Measurements from ENCODE around the gene BRAF. TPM values are rescaled to one million over a fixed set of nuclear protein-coding genes. Genes with fewer than 3 reads are reported as not detected.

Gene BRAF
- total and polyA plus RNA-seq, 2 donors (not counting 3 experiments of a cell fraction or from before 2014, with no cell fraction given) = 6.6 to 26.2 TPM

DNA sequence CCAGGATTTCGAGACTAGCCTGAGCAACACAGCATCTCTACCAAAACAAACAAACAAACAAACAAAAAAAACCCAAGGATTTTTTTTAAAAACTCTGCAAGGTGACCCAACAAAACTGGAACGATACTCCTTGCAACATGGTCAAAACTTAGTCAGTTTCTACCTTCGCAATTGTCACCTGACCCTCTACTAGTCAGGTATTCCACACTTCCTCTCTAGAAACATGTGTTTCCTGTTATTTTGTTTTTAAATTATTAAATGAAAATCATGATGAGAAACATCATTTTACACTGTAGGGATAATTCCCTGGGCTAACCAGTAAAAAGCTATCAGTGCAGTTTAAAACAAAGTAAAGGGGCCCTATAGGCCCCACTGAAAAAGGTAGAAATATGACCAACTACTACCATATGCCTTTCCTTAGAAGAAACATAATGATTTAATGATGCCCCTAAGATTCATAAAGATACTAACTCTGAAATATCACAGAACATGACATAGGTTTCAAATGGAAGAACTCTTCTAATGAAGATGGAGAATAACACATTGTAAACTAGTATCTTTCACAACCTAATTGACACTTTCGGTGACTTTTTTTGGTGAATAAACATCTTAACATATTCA, 8.7 kb downstream of the BRAF start:
- peaks cover 2% of the 10 kb centered on the region for H4K20me1 ChIP-seq (replicated peaks; ENCODE audit: control insufficient read depth, extremely low read depth, insufficient read depth, low read length)
- no peak for DNase-seq (ENCODE audit: low read depth, low spot score)

More for the DNA sequence above, 8.7 kb downstream of the BRAF start:
- no peak overlapping the region for H3K4me2 ChIP-seq (ENCODE audit: insufficient read depth, low read length)
- H3K9me1 ChIP-seq (replicated peaks; ENCODE audit: control insufficient read depth, extremely low read depth, insufficient read depth, low read length) = no peaks in the 10 kb centered on the region
- H3K4me1 ChIP-seq (ENCODE audit: control insufficient read depth, extremely low read depth, insufficient read depth, low read length) = peaks cover 2% of the 10 kb centered on the region
- ChIA-PET CTCF (interaction anchor here (1.6 kb wide), 1 partner anchor 105 kb away, joined by 3 read pairs; no protein-coding TSS in a partner anchor), POLR2A (no interaction called here)
- no TSS peak for BruUV-seq (replicated peaks)
- H3K4me3 ChIP-seq (replicated peaks in 1 of 3; ENCODE audit: insufficient read depth in 1 of 3, low read depth in 1 of 3, low read length in 3 of 3) = no peak overlapping the region
- H3K9me3 ChIP-seq (replicated peaks; ENCODE audit: control insufficient read depth, insufficient read depth, low read length) = no peaks in the 10 kb centered on the region
- no peak overlapping the region for H2AFZ ChIP-seq (ENCODE audit: low read depth, low read length)
- no peak for FAIRE-seq
- no peaks in the 10 kb centered on the region for H3K36me3 ChIP-seq (ENCODE audit: control insufficient read depth in 2 of 2, extremely low read depth in 1 of 2, insufficient read depth in 2 of 2, low read length in 2 of 2)
- TF ChIP-seq, protein P1, sequence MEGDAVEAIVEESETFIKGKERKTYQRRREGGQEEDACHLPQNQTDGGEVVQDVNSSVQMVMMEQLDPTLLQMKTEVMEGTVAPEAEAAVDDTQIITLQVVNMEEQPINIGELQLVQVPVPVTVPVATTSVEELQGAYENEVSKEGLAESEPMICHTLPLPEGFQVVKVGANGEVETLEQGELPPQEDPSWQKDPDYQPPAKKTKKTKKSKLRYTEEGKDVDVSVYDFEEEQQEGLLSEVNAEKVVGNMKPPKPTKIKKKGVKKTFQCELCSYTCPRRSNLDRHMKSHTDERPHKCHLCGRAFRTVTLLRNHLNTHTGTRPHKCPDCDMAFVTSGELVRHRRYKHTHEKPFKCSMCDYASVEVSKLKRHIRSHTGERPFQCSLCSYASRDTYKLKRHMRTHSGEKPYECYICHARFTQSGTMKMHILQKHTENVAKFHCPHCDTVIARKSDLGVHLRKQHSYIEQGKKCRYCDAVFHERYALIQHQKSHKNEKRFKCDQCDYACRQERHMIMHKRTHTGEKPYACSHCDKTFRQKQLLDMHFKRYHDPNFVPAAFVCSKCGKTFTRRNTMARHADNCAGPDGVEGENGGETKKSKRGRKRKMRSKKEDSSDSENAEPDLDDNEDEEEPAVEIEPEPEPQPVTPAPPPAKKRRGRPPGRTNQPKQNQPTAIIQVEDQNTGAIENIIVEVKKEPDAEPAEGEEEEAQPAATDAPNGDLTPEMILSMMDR (IDR thresholded peaks at IDR 0.05; ENCODE audit: extremely low read depth in 1 of 2, insufficient read depth in 1 of 2, low read depth in 1 of 2, low read length in 2 of 2) = no peak
- TF ChIP-seq POLR2AphosphoS5 (IDR thresholded peaks at IDR 0.05; ENCODE audit: insufficient read depth, low read depth, low read length) (no peak), GATA2 (IDR thresholded peaks at IDR 0.05; ENCODE audit: insufficient read depth, insufficient read length, low read depth, low read length) (no peak), POLR2A (IDR thresholded peaks at IDR 0.05; ENCODE audit: low read depth, low read length) (no peak), FOS (IDR thresholded peaks at IDR 0.05; ENCODE audit: borderline replicate concordance, insufficient read depth, low read length) (no peak)
- TF ChIP-seq, protein P2, sequence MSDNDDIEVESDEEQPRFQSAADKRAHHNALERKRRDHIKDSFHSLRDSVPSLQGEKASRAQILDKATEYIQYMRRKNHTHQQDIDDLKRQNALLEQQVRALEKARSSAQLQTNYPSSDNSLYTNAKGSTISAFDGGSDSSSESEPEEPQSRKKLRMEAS (IDR thresholded peaks at IDR 0.05; ENCODE audit: insufficient read depth, insufficient read length) = no peak
- dilution Hi-C loops (cut with MboI; ENCODE audit: extremely low pct_ligation_motif_present, low sequenced_read_pairs) (no loop called here), intact Hi-C loops (cut with micrococcal nuclease) (no loop called here)
- no peaks in the 10 kb centered on the region for H3K27me3 ChIP-seq (ENCODE audit: control insufficient read depth in 2 of 2, insufficient read depth in 2 of 2, low read length in 2 of 2)
- H3K9ac ChIP-seq (replicated peaks; ENCODE audit: extremely low read depth, insufficient read depth, low read length) = no peak overlapping the region
- H3K79me2 ChIP-seq (ENCODE audit: control insufficient read depth, insufficient read depth, low read length) = peaks cover 83% of the 10 kb centered on the region
- H3K27ac ChIP-seq (ENCODE audit: insufficient read depth, low read depth, low read length) = no peak overlapping the region

Data from endothelial cell of umbilical vein (primary cell).